Motor neuron (in vitro differentiated cells): Measurements from ENCODE around the gene OPCML. TPM values are rescaled to one million over a fixed set of nuclear protein-coding genes. Genes with fewer than 3 reads are reported as not detected.
"Not testable (repeated sequence)": the region's sequence is repeated elsewhere in the genome, so short reads cannot be mapped to it uniquely, and the experiment has no call there.

Experiments
- ATAC-seq, 8 experiments: fragments of 200-7000 bp; cut with Tn5 transposase; replicated peaks in 6 of 8; 2 replicates each; pipeline ENCODE4 v1.8.0; 2021; ENCODE audit warnings: mild to moderate bottlenecking in 8 of 8, moderate library complexity in 8 of 8
- H3K27ac ChIP-seq, 2 donors: fragments of 250-450 bp; sonication (Bioruptor Pico); 2 replicates each; pipeline ENCODE4 v1.9.0; 2021; ENCODE audit warnings: antibody characterized with exemption in 2 of 2, mild to moderate bottlenecking in 2 of 2, moderate library complexity in 1 of 2
- H3K4me1 ChIP-seq, 2 donors: fragments of 250-450 bp; sonication (Bioruptor Pico); replicated peaks in 1 of 2; 2 replicates each; pipeline ENCODE4 v1.6.1; 2021; ENCODE audit warnings: antibody characterized with exemption in 2 of 2, mild to moderate bottlenecking in 2 of 2, moderate library complexity in 1 of 2
- H3K4me3 ChIP-seq, 5 donors: fragments of 250-450 bp; sonication (Bioruptor Pico); 2 replicates each; pipeline ENCODE4 v1.9.0; 2021; ENCODE audit warnings: antibody characterized with exemption in 5 of 5, mild to moderate bottlenecking in 5 of 5, moderate library complexity in 4 of 5
- WGBS, 10 experiments: fragments of 450-650 bp; shearing (Covaris generic); methylation state at CpG; one replicate each; pipeline ENCODE4 v1.0.0; 2022; 5-methylcytosine and 5-hydroxymethylcytosine counted together
- in situ Hi-C, 9 experiments: fragments of 400-800 bp; cut with MboI; loops; one replicate each; pipeline ENCODE4 v1.15.0; 2021; ENCODE audit warnings: low sequenced_read_pairs in 9 of 9, low pct_unique_long_range_greater_than_20kb in 2 of 9; ENCODE audit not compliant: unreplicated experiment in 9 of 9
- total RNA-seq, 8 experiments: library from RNA; unstranded; fragments of 300-600 nt; gene quantifications; 2 replicates each; pipeline versions ENCODE4 v1.2.3 to v1.2.4, GENCODE V29; 2022

OPCML gene
- total RNA-seq, 8 experiments from 2014 or later, result 0.40 to 20.1 (median 7.2) TPM

- no peak overlapping the region for H3K27ac ChIP-seq
- WGBS, 10 experiments, result 0 to 40% (median 13%) methylated on average over 1 to 6 of the region's 8 CpGs; no CpG with 5 or more reads in 1 of the 10 experiments
- peak; percentile 95 to 99 (median 99) for ATAC-seq
- peaks cover 3 to 12% of the 10 kb centered on the region in 2 donors for H3K4me1 ChIP-seq
- no peak overlapping the region for H3K4me3 ChIP-seq
- in situ Hi-C loops, result no loop called here
Measured at GRCh38 chr11:132402071-132402684, 1130.1 kb downstream of the OPCML start.

- Histone ChIP-seq H3K4me3 (no peak overlapping the region), H3K4me1 (peaks cover 0 to 8% of the 10 kb centered on the region in 2 donors), H3K27ac (no peak overlapping the region)
- WGBS, 10 experiments, result 50 to 100% (median 89%) methylated on average over 1 to 4 of the region's 4 CpGs; no CpG with 5 or more reads in 1 of the 10 experiments
- no peak for ATAC-seq
- in situ Hi-C loops, result no loop called here
Measured at GRCh38 chr11:132396318-132396717, 1136.0 kb downstream of the OPCML start.

- H3K27ac ChIP-seq, result no peak overlapping the region
- H3K4me3 ChIP-seq, result no peak overlapping the region
- no peak for ATAC-seq
- H3K4me1 ChIP-seq, result peaks cover 0 to 8% of the 10 kb centered on the region in 2 donors
- in situ Hi-C loops, result no loop called here
Measured at GRCh38 chr11:132395434-132395833, 1136.9 kb downstream of the OPCML start.

GRCh38 chr11:132379540-132379939 is 1152.8 kb downstream of the OPCML start:
- in situ Hi-C loops, result no loop called here
- no peak overlapping the region for H3K27ac ChIP-seq
- H3K4me1 ChIP-seq, result no peaks in the 10 kb centered on the region
- no peak overlapping the region for H3K4me3 ChIP-seq
- no peak for ATAC-seq
- 27 to 100% (median 95%) methylated on average over 2 to 3 of the region's 3 CpGs; no CpG with 5 or more reads in 5 of the 10 experiments for WGBS, 10 experiments

GRCh38 chr11:132373405-132374143 is 1158.7 kb downstream of the OPCML start:
- in situ Hi-C loops, result no loop called here
- Histone ChIP-seq H3K4me1 (no peaks in the 10 kb centered on the region), H3K27ac (no peak overlapping the region), H3K4me3 (no peak overlapping the region)
- ATAC-seq, result peak in 3 of 8 experiments; percentile 55 to 99 (median 97)
- 34 to 100% (median 91%) methylated on average over 1 to 4 of the region's 4 CpGs; no CpG with 5 or more reads in 1 of the 10 experiments for WGBS, 10 experiments

- H3K4me3 ChIP-seq, ATAC-seq, H3K4me1 ChIP-seq, H3K27ac ChIP-seq, in situ Hi-C loops: not testable (repeated sequence)
Measured at GRCh38 chr11:132370114-132370513, 1162.2 kb downstream of the OPCML start.

GRCh38 chr11:132367293-132367692 is 1165.0 kb downstream of the OPCML start:
- H3K4me3 ChIP-seq, result no peak overlapping the region
- in situ Hi-C loops, result no loop called here
- H3K4me1 ChIP-seq, result no peaks in the 10 kb centered on the region
- no peak overlapping the region for H3K27ac ChIP-seq
- no peak for ATAC-seq
- WGBS, 10 experiments, result 61 to 100% (median 96%) methylated on average over 1 to 3 of the region's 3 CpGs

- in situ Hi-C loops, result no loop called here
- WGBS, 10 experiments, result 20 to 100% (median 89%) methylated on average over 1 to 3 of the region's 3 CpGs
- Histone ChIP-seq H3K27ac (no peak overlapping the region), H3K4me1 (no peaks in the 10 kb centered on the region), H3K4me3 (no peak overlapping the region)
- ATAC-seq, result no peak
Measured at GRCh38 chr11:132365650-132366049, 1166.7 kb downstream of the OPCML start.
